Right lobe of liver (tissue), 6 donors: ENCODE data around the gene OOSP4B. TPM values are rescaled to one million over a fixed set of nuclear protein-coding genes. Genes with fewer than 3 reads are reported as not detected.

Source experiments
- ATAC-seq, 4 donors: fragments of 200-7000 bp; cut with Tn5 transposase; one replicate each; pipeline ENCODE4 v1.9.1; 2020; ENCODE audit warnings: mild to moderate bottlenecking in 4 of 4, moderate library complexity in 4 of 4
- DNase-seq, 3 donors: peaks; one replicate each; pipeline ENCODE4 v3.0.0-alpha.2; 2020
- H3K27ac ChIP-seq, 3 donors: fragments of 200-600 bp; one replicate each; pipeline ENCODE4 v1.8.0; 2022
- H3K27me3 ChIP-seq, 2 donors: fragments of 200-600 bp; one replicate each; pipeline ENCODE4 v1.8.0; 2022
- H3K36me3 ChIP-seq, 4 donors: fragments of 200-600 bp; sonication (generic) in 1 of 4; one replicate each; pipeline versions ENCODE4 v1.5.1 to v1.8.0; 2017 to 2022; ENCODE audit warnings: control low read depth in 1 of 4
- H3K4me1 ChIP-seq, 4 donors: fragments of 200-600 bp; sonication (generic) in 1 of 4; one replicate each; pipeline versions ENCODE4 v1.5.1 to v1.8.0; 2017 to 2022; ENCODE audit warnings: control low read depth in 1 of 4
- H3K4me3 ChIP-seq, 3 donors: fragments of 200-600 bp; one replicate each; pipeline ENCODE4 v1.8.0; 2022
- H3K9me3 ChIP-seq, 4 donors: fragments of 200-600 bp; sonication (generic) in 1 of 4; one replicate each; pipeline versions ENCODE4 v1.5.1 to v1.8.0; 2017 to 2022; ENCODE audit warnings: control low read depth in 1 of 4
- POLR2A ChIP-seq: fragments of 450-650 bp; IDR thresholded peaks from one replicate; pipeline ENCODE4 v1.6.1; 2017; ENCODE audit warnings: antibody characterized with exemption, mild to moderate bottlenecking
- WGBS: methylation state at CpG from one replicate; pipeline ENCODE4 v1.1.6; 2018; ENCODE audit warnings: low coverage, low lambda C conversion rate; ENCODE audit not compliant: insufficient coverage; ENCODE audit errors: missing lambda C conversion rate; 5-methylcytosine and 5-hydroxymethylcytosine counted together
- intact Hi-C, 2 donors: fragments of 100-400 bp; cut with DNase I; formaldehyde crosslinking; loops; one replicate each; pipeline versions ENCODE4 v1.11.2 to v1.14.1; 2022
- total RNA-seq, 6 experiments: library from RNA; depleted of rRNA in 2 of 6; stranded (reverse); fragments of >200 nt in 2 of 6; fragmentation: NEBNext Ultra II Directional in 3 of 6; extraction: Animal tissue kit (Norgen Biotek cat#: 25700) in 3 of 6; gene quantifications; one replicate each; pipeline versions ENCODE4 v1.1.0 to v1.2.4, GENCODE V29; 2016 to 2023
- TF ChIP-seq, protein P1 (sequence below), 4 donors: fragments of 200-600 bp in 3 of 4; fragments of 450-650 bp in 1 of 4; IDR thresholded peaks; one replicate each; pipeline versions ENCODE4 v1.5.1 to v1.8.0; 2016 to 2022; ENCODE audit warnings: antibody characterized with exemption in 4 of 4, mild to moderate bottlenecking in 2 of 4
- donor health status: DM: no; HTN: yes; CAD: no.
- donor health status: DM: no; HTN: no; CAD: no.
- donor health status: DM: no; HTN: no; CAD: no.
- donor health status: DM: no; HTN: yes; CAD: no.
- donor health status: DM: no; HTN: yes; CAD: no.

OOSP4B gene
- total RNA-seq, 6 experiments from 2014 or later, result not detected

DNA sequence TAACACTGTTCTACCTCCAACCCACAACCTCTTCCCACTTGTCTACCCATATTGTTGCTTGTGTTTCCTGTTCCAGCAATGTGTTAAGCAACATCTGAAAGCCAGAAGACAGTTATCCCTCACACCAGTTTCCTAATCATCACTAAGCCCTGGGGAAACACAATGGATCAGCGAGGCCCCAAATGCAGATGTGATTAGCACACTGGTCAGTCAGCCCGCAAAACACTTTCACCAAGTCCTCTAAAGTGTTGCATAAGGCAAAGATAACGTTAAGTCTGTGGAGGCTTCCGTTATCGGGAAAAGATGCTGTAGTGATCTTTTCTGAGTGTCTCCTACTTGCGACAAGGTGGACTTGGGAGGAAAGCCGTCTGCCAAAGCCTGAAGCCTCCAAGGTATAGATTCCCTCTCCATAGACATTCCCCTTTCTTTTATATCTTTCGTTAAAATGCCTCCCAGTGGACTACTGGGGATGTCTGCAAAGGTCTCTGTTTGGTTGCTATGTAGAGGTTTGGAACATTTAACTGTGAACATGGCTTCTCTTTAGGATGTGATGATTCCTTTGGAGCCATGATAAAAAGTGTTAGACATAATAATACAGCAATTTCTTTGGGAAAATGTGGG, 39.5 kb downstream of the OOSP4B start, which contains the start of gene MS4A3:
Gene MS4A3, plus strand, starts transcription at position 317 of the 621 bp plus-strand sequence. CDS start 4,496 bp downstream, outside the sequence.
- intact Hi-C loops, result no loop called here
- Histone ChIP-seq H3K9me3 (no peaks in the 10 kb centered on the region), H3K4me1 (no peaks in the 10 kb centered on the region), H3K27ac (no peak within 1 kb of the TSS), H3K4me3 (no peak within 1 kb of the TSS), H3K27me3 (no peaks in the 10 kb centered on the region), H3K36me3 (no peaks in the 10 kb centered on the region)
- DNase-seq (no peak), ATAC-seq (no peak)
- 51% methylated on average over 8 of the region's 8 CpGs for WGBS
- no peak for TF ChIP-seq POLR2A

GRCh38 chr11:60059052-60059451, 42.1 kb downstream of the OOSP4B start:
- TF ChIP-seq POLR2A, result no peak
- TF ChIP-seq, protein P1, sequence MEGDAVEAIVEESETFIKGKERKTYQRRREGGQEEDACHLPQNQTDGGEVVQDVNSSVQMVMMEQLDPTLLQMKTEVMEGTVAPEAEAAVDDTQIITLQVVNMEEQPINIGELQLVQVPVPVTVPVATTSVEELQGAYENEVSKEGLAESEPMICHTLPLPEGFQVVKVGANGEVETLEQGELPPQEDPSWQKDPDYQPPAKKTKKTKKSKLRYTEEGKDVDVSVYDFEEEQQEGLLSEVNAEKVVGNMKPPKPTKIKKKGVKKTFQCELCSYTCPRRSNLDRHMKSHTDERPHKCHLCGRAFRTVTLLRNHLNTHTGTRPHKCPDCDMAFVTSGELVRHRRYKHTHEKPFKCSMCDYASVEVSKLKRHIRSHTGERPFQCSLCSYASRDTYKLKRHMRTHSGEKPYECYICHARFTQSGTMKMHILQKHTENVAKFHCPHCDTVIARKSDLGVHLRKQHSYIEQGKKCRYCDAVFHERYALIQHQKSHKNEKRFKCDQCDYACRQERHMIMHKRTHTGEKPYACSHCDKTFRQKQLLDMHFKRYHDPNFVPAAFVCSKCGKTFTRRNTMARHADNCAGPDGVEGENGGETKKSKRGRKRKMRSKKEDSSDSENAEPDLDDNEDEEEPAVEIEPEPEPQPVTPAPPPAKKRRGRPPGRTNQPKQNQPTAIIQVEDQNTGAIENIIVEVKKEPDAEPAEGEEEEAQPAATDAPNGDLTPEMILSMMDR (IDR thresholded peaks at IDR 0.05), result no peak
- Histone ChIP-seq H3K27ac (no peak overlapping the region), H3K4me1 (no peaks in the 10 kb centered on the region), H3K4me3 (no peak overlapping the region), H3K27me3 (no peaks in the 10 kb centered on the region), H3K9me3 (no peaks in the 10 kb centered on the region), H3K36me3 (no peaks in the 10 kb centered on the region)
- WGBS, result 52% methylated on average over 3 of the region's 3 CpGs
- no peak for ATAC-seq
- no peak for DNase-seq
- intact Hi-C loops, result no loop called here

DNA sequence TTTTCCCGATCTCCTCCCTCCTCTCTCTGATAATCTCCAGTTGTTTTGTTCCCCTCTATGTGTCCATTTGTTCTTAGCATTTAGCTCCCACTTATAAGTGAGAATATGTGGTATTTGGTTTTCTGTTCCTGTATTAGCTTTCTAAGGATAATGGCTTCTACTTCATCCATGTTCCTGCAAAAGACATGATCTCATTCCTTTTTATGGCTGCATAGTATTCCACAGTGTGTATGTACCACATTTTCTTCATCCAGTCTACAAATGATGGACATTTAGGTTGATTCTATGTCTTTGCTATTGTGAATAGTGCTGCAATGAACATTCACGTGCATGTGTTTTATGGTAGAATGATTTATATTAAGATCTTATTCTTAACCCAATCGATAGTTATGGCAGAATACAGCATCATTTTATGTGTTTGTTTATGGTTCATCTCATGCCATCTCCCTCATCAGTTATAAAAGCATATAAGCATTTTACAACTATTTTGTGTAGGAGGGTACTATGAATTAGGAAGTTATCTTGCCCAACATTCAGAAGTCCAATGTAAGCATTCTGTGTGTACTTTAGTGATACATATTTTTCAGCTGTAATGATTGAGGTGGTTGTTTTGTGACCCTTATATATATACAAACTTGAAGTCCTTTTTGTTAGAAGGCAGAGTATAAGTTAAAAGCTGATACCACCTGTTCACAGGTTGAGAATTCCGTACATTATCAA, 42.7 kb downstream of the OOSP4B start:
- no peak for DNase-seq
- intact Hi-C loops, result no loop called here
- 66% methylated on average over 4 of the region's 4 CpGs for WGBS
- Histone ChIP-seq H3K27ac (no peak overlapping the region), H3K27me3 (no peaks in the 10 kb centered on the region), H3K36me3 (no peaks in the 10 kb centered on the region), H3K9me3 (no peaks in the 10 kb centered on the region), H3K4me3 (no peak overlapping the region), H3K4me1 (no peaks in the 10 kb centered on the region)
- no peak for TF ChIP-seq POLR2A
- TF ChIP-seq, protein P1 (IDR thresholded peaks at IDR 0.05), result no peak
- ATAC-seq, result no peak

DNA sequence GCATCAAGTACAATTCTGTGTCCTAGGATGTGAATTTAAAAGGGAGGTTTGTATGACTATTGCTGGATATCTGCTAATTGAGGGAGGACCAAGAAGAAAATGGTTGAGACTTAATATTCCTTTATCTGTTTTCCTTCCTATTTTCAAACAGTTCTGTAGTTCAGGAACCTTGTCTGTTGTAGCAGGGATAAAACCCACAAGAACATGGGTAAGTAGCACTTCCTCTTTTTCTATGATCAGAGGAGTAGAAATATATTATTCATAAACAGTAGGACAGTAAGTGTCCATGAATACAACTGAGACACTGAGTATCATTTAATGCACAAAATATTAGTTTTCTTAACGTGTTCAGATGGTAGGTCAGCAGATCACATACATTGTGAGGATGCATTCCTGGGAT, 47.1 kb downstream of the OOSP4B start:
- WGBS, result 39% methylated on average over 1 of the region's 1 CpG
- intact Hi-C loops, result no loop called here
- TF ChIP-seq, protein P1 (IDR thresholded peaks at IDR 0.05), result no peak
- no peak for TF ChIP-seq POLR2A
- no peaks in the 10 kb centered on the region for H3K4me1 ChIP-seq
- no peak for DNase-seq
- no peaks in the 10 kb centered on the region for H3K36me3 ChIP-seq
- ATAC-seq, result no peak
- no peak overlapping the region for H3K4me3 ChIP-seq
- H3K9me3 ChIP-seq, result no peaks in the 10 kb centered on the region
- H3K27me3 ChIP-seq, result no peaks in the 10 kb centered on the region
- H3K27ac ChIP-seq, result no peak overlapping the region

GRCh38 chr11:60065801-60066200, 48.8 kb downstream of the OOSP4B start:
- Histone ChIP-seq H3K27ac (no peak overlapping the region), H3K36me3 (no peaks in the 10 kb centered on the region), H3K9me3 (no peaks in the 10 kb centered on the region), H3K4me3 (no peak overlapping the region), H3K27me3 (no peaks in the 10 kb centered on the region), H3K4me1 (no peaks in the 10 kb centered on the region)
- TF ChIP-seq POLR2A, result no peak
- TF ChIP-seq, protein P1 (IDR thresholded peaks at IDR 0.05), result no peak
- 33% methylated on average over 1 of the region's 1 CpG for WGBS
- intact Hi-C loops, result no loop called here
- no peak for ATAC-seq
- DNase-seq, result no peak
